HUES64 (cell line): ENCODE results near the gene LYPLAL1.
"Not testable (repeated sequence)": the region's sequence is repeated elsewhere in the genome, so short reads cannot be mapped to it uniquely, and the experiment has no call there.

Source experiments
- H3K27ac ChIP-seq: 2 replicates; pipeline ENCODE4 v1.7.0; 2013; ENCODE audit warnings: low read depth, low read length, inconsistent platforms
- H3K27me3 ChIP-seq: 2 replicates; pipeline ENCODE4 v1.6.1; 2013; ENCODE audit warnings: mild to moderate bottlenecking, low read length; ENCODE audit not compliant: insufficient read depth
- H3K36me3 ChIP-seq: 2 replicates; pipeline ENCODE4 v1.6.1; 2013; ENCODE audit warnings: mild to moderate bottlenecking, low read length; ENCODE audit not compliant: insufficient read depth
- H3K4me1 ChIP-seq: 2 replicates; pipeline ENCODE4 v1.6.1; 2013; ENCODE audit warnings: mild to moderate bottlenecking, low read length, moderate library complexity; ENCODE audit not compliant: insufficient read depth
- H3K4me3 ChIP-seq: 2 replicates; pipeline ENCODE4 v1.5.1; 2013; ENCODE audit warnings: mild to moderate bottlenecking, low read length, moderate library complexity
- H3K9ac ChIP-seq: 2 replicates; pipeline ENCODE4 v1.6.1; 2013; ENCODE audit warnings: mild to moderate bottlenecking, low read depth, low read length
- H3K9me3 ChIP-seq: 2 replicates; pipeline ENCODE4 v1.6.1; 2013; ENCODE audit warnings: low read depth, low read length; ENCODE audit not compliant: insufficient read depth
- WGBS: fragments of 150-250, 120-280 bp; methylation state at CpG from one replicate; pipeline ENCODE4 v1.1.7; 2013; ENCODE audit warnings: missing lambda C conversion rate; 5-methylcytosine and 5-hydroxymethylcytosine counted together

Gene LYPLAL1

DNA sequence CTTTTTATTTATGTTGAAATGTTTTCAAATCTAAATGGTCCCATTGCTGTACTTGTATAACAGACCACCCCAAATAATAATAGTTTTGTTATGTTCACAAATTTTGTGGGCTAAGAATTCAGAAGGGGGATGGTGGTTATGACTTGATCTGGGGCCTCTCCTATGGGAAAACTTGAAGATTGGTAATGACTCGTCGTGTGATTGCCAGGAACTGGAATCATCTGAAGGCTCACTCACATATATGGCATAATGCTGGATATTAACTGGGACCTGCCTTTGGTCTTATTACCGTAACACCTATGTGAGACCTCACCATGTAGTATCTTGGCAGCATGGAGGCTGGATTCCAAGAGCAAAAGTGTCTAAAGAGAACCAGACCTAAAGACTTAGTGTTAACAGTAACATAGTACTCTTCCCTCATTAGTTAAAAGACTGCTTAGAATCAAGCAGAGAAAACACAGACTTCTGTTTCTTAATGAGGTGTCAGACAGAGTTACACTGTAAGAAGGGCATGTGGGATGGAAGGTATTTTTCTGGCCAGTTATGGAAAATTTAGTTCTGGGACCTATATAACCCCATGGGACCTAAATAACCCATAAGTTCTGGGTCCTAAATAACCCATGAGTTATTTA is 11.9 kb downstream of the LYPLAL1 start:
- Histone ChIP-seq H3K9me3 (no peaks in the 10 kb centered on the region), H3K36me3 (peaks cover 5% of the 10 kb centered on the region), H3K4me3 (no peak overlapping the region), H3K4me1 (peaks cover 13% of the 10 kb centered on the region), H3K9ac (no peak overlapping the region), H3K27ac (no peak overlapping the region), H3K27me3 (no peaks in the 10 kb centered on the region)
- 89% methylated on average over 3 of the region's 3 CpGs for WGBS

DNA sequence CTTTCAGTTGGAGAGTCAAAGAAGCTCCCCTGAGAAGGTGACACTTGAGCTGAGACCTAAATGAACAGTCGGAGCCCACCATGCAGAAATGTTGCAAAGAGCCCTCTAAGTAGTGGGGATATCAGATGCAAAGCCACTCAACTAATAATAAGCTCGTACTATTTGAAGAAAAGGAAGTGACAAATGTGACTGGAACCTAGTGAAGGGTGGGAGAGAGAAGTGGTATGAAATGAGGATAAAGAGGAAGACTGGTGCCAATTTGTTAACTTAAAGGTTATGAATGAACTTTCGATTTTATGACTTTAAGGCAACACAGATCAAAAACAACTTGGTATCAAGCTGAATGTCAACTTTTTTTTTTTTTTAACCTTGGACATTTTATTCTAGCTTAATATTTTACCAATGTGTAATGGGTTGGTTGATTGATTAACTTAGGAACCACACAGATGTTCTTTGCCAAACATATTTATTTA is 14.7 kb downstream of the LYPLAL1 start:
- WGBS, result 97% methylated on average over 3 of the region's 3 CpGs

DNA sequence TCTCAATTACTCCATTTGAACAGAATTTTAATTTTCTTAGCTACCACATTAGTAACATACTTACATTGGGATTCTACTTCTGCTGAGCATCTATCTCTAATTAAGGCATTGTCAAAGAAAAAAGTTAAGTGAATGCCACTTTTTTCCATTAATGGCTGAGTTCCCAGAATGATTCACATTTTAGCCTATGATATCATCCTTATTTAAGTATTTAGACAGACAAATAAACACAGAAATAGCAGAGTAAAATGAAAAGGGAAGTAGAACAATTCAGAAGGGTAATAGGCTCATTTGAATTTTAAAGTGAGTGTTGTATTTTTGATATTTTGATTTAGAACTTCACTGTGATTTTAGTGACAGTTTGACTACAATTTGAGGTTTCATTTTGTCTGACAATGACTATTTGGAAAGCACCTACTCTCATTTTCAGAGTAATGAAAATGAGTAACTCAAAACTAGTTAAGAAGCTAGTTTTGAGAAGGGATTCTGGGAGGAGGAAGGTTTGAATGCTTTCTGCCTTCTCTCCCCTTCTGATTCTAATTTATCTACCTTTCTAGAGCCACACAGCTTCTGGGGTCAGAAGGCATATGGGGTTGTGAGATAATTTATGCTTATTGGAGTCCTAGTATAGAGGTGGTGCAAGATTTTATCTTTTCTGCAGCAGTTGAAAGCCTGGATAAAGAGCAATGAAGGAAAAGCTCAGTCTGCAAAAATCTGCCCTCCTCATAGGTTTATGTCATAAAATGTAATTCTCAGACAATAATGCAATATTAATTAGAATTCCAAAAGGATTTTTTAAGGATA is 15.5 kb downstream of the LYPLAL1 start:
- H3K9ac ChIP-seq, result no peak overlapping the region
- peaks cover 12% of the 10 kb centered on the region for H3K4me1 ChIP-seq
- no peaks in the 10 kb centered on the region for H3K36me3 ChIP-seq
- H3K27ac ChIP-seq, result no peak overlapping the region
- no peaks in the 10 kb centered on the region for H3K9me3 ChIP-seq
- no peak overlapping the region for H3K4me3 ChIP-seq
- H3K27me3 ChIP-seq, result no peaks in the 10 kb centered on the region

More for the DNA sequence above, 14.7 kb downstream of the LYPLAL1 start:
- Histone ChIP-seq H3K9me3 (no peaks in the 10 kb centered on the region), H3K9ac (no peak overlapping the region), H3K4me3 (no peak overlapping the region), H3K36me3 (no peaks in the 10 kb centered on the region), H3K27ac (no peak overlapping the region), H3K4me1 (peaks cover 13% of the 10 kb centered on the region), H3K27me3 (no peaks in the 10 kb centered on the region)

- WGBS, result 100% methylated on average over 2 of the region's 3 CpGs
- H3K4me1 ChIP-seq, result peaks cover 7% of the 10 kb centered on the region
- no peaks in the 10 kb centered on the region for H3K27me3 ChIP-seq
- H3K36me3 ChIP-seq, result no peaks in the 10 kb centered on the region
- no peak overlapping the region for H3K27ac ChIP-seq
- no peaks in the 10 kb centered on the region for H3K9me3 ChIP-seq
- H3K9ac ChIP-seq, result no peak overlapping the region
- H3K4me3 ChIP-seq, result no peak overlapping the region
Observed at GRCh38 chr1:219189952-219190351, 16.3 kb downstream of the LYPLAL1 start.

DNA sequence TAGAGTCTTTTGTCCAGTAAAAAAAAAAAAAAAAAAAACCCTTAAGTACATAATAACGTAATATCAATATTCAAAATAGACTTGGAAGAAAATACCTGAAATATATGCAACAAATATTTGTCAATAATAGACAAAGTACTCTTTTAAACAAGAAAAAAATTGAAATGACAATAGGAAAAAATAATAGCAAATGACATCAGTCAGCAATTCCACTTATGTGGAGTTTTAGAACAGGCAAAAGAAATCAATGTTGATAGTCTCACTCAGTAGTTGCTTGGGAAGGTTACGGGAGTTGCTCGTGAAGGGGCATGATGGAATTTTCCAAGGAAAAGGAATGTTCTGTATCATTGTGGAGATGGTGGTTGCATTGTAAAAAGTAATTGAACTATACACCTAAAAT is 16.9 kb downstream of the LYPLAL1 start:
- H3K4me1 ChIP-seq, result peaks cover 7% of the 10 kb centered on the region
- no peaks in the 10 kb centered on the region for H3K27me3 ChIP-seq
- WGBS, result 95% methylated on average over 2 of the region's 3 CpGs
- no peaks in the 10 kb centered on the region for H3K9me3 ChIP-seq
- H3K36me3 ChIP-seq, result no peaks in the 10 kb centered on the region
- H3K9ac ChIP-seq, result no peak overlapping the region
- H3K4me3 ChIP-seq, result no peak overlapping the region
- H3K27ac ChIP-seq, result no peak overlapping the region

- H3K4me3 ChIP-seq, H3K27ac ChIP-seq, H3K4me1 ChIP-seq, H3K27me3 ChIP-seq, H3K9ac ChIP-seq, H3K9me3 ChIP-seq, H3K36me3 ChIP-seq: not testable (repeated sequence)
- 90% methylated on average over 3 of the region's 3 CpGs for WGBS
Observed at GRCh38 chr1:219195833-219196232, 22.2 kb downstream of the LYPLAL1 start.

DNA sequence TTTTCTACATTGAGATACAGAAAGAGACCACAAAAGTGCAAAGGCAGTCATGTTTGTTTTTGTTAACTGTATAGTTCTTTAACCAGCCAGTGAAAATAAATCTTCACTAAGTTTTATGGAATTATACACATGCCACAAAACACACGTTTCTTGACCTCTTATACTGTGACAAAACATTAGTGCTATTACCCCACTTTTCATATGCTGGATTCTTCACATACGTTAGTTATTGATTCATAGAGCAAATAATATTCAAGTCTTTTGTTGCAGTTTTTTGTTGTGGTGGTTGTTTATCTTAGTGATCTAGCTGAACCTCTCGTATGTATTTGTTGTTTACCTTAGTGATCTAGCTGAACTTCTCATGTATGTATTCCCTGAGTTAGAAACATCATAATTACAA is 28.0 kb downstream of the LYPLAL1 start:
- 89% methylated on average over 2 of the region's 3 CpGs for WGBS
- H3K9me3 ChIP-seq, result no peaks in the 10 kb centered on the region
- H3K27me3 ChIP-seq, result no peaks in the 10 kb centered on the region
- H3K4me1 ChIP-seq, result no peaks in the 10 kb centered on the region
- no peak overlapping the region for H3K9ac ChIP-seq
- no peaks in the 10 kb centered on the region for H3K36me3 ChIP-seq
- no peak overlapping the region for H3K4me3 ChIP-seq
- H3K27ac ChIP-seq, result no peak overlapping the region

DNA sequence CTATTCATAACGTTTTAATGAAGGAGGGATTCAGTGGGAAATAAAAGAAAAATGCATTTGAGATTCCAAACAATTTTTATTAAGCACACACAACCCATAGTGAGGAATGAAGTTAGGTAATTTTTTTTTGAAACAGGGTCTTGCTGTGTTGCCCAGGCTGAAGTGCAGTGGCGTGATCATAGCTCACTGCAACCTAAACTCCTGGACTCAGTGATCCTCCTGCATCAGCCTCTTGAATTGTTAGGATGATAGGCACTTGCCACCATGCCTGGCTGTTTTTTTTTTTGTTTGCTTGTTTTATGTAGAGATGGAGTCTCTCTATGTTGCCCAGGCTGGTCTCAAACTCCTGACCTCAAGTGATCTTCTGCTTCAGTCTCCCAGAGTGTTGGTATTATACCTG is 28.9 kb downstream of the LYPLAL1 start:
- no peak overlapping the region for H3K4me3 ChIP-seq
- no peak overlapping the region for H3K9ac ChIP-seq

GRCh38 chr1:219206350-219206749 is 32.7 kb downstream of the LYPLAL1 start:
- no peaks in the 10 kb centered on the region for H3K27me3 ChIP-seq
- H3K4me3 ChIP-seq, result no peak overlapping the region
- H3K36me3 ChIP-seq, result no peaks in the 10 kb centered on the region
- no peaks in the 10 kb centered on the region for H3K4me1 ChIP-seq
- no CpG with 5 or more reads among the region's 2 CpGs for WGBS
- no peak overlapping the region for H3K27ac ChIP-seq
- H3K9ac ChIP-seq, result no peak overlapping the region
- no peaks in the 10 kb centered on the region for H3K9me3 ChIP-seq

More for the DNA sequence above, 28.9 kb downstream of the LYPLAL1 start:
- Histone ChIP-seq H3K27me3 (no peaks in the 10 kb centered on the region), H3K36me3 (no peaks in the 10 kb centered on the region), H3K4me1 (no peaks in the 10 kb centered on the region), H3K9me3 (no peaks in the 10 kb centered on the region), H3K27ac (no peak overlapping the region)
- 95% methylated on average over 2 of the region's 2 CpGs for WGBS

- Histone ChIP-seq H3K9me3 (no peaks in the 10 kb centered on the region), H3K36me3 (0 out of 2 replicates have a peak, but pooled peaks cover 2% of the 10 kb centered on the region), H3K9ac (no peak overlapping the region), H3K4me3 (no peak overlapping the region), H3K27ac (no peak overlapping the region), H3K27me3 (no peaks in the 10 kb centered on the region), H3K4me1 (no peaks in the 10 kb centered on the region)
- 57% methylated on average over 1 of the region's 2 CpGs for WGBS
Observed at GRCh38 chr1:219209578-219209977, 35.9 kb downstream of the LYPLAL1 start.

DNA sequence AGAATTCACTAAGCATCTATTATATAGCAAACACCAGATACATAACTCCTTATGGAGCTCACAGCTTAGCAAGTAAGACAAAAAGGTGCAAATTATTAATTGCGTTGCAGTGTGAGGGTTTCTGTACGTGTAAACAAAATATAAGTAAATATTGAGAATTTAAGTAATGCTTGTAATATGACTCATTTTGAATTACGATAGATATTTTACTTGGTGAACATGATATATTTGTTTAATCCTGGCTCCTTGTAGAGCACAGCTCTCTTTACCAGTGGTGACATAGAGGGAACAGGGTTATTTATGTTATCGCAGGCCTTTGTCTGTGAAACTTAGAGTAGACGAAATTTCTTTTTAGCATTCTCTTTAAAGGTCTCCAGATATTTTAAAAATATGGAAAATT is 36.4 kb downstream of the LYPLAL1 start:
- Histone ChIP-seq H3K9me3 (no peaks in the 10 kb centered on the region), H3K36me3 (0 out of 2 replicates have a peak, but pooled peaks cover 2% of the 10 kb centered on the region), H3K27me3 (no peaks in the 10 kb centered on the region), H3K9ac (no peak overlapping the region), H3K4me3 (no peak overlapping the region), H3K4me1 (no peaks in the 10 kb centered on the region), H3K27ac (no peak overlapping the region)
- WGBS, result 100% methylated on average over 4 of the region's 5 CpGs
